Fibroblast of lung (primary cell): Measurements from ENCODE around the gene IL16. TPM values are rescaled to one million over a fixed set of nuclear protein-coding genes. Genes with fewer than 3 reads are reported as not detected.

Source experiments
- DNase-seq, 2 donors: peaks; one replicate each; pipeline versions ENCODE4 v3.0.0 to v3.0.0-alpha.2; 2010; ENCODE audit warnings: low read depth in 2 of 2
- H2AFZ ChIP-seq: 2 replicates; pipeline ENCODE4 v1.5.1; 2012; ENCODE audit warnings: low read length, control low read depth, inconsistent platforms
- H3K27ac ChIP-seq: 2 replicates; pipeline ENCODE4 v1.5.1; 2011; ENCODE audit warnings: low read length, control low read depth; ENCODE audit not compliant: insufficient read depth
- H3K27me3 ChIP-seq: 2 replicates; pipeline ENCODE4 v1.5.1; 2011; ENCODE audit warnings: mild to moderate bottlenecking, low read length; ENCODE audit not compliant: control insufficient read depth, insufficient read depth
- H3K36me3 ChIP-seq: 2 replicates; pipeline ENCODE4 v1.5.1; 2011; ENCODE audit warnings: low read length; ENCODE audit not compliant: control insufficient read depth, insufficient read depth
- H3K4me1 ChIP-seq: 2 replicates; pipeline ENCODE4 v1.5.1; 2011; ENCODE audit warnings: low read length; ENCODE audit not compliant: control insufficient read depth, insufficient read depth; ENCODE audit errors: extremely low read depth
- H3K4me2 ChIP-seq: 2 replicates; pipeline ENCODE4 v1.5.1; 2011; ENCODE audit warnings: low read length, control low read depth; ENCODE audit not compliant: insufficient read depth; ENCODE audit errors: extremely low read depth
- H3K4me3 ChIP-seq, 4 experiments: fragments of 200-600 bp in 1 of 4; sonication (generic) in 1 of 4; replicated peaks in 1 of 4; 2 replicates each; pipeline ENCODE4 v1.5.1; 2011 to 2016; ENCODE audit warnings: low read length in 4 of 4, low read depth in 3 of 4, mild to moderate bottlenecking in 3 of 4, control low read depth in 2 of 4, inconsistent platforms in 1 of 4, mixed read lengths in 1 of 4; ENCODE audit not compliant: insufficient read depth in 1 of 4; ENCODE audit errors: control extremely low read depth in 1 of 4
- H3K79me2 ChIP-seq: 2 replicates; pipeline ENCODE4 v1.5.1; 2012; ENCODE audit warnings: mild to moderate bottlenecking, low read length, inconsistent platforms; ENCODE audit not compliant: control insufficient read depth, insufficient read depth
- H3K9ac ChIP-seq: 2 replicates; pipeline ENCODE4 v1.5.1; 2011; ENCODE audit warnings: mild to moderate bottlenecking, low read length, control low read depth; ENCODE audit not compliant: insufficient read depth
- H3K9me3 ChIP-seq: 2 replicates; pipeline ENCODE4 v1.5.1; 2012; ENCODE audit warnings: low read depth, low read length; ENCODE audit not compliant: control insufficient read depth, insufficient read depth
- H4K20me1 ChIP-seq: 2 replicates; pipeline ENCODE4 v1.5.1; 2011; ENCODE audit warnings: low read length; ENCODE audit not compliant: control insufficient read depth, insufficient read depth; ENCODE audit errors: extremely low read depth
- EZH2 ChIP-seq: IDR thresholded peaks from 2 replicates; pipeline ENCODE4 v1.5.1; 2012; ENCODE audit warnings: low read length, control low read depth, mild to moderate bottlenecking; ENCODE audit errors: missing control alignments
- polyA plus RNA-seq, 2 donors: library from polyadenylated mRNA; depleted of rRNA in 1 of 2; stranded (reverse) in 1 of 2; unstranded in 1 of 2; fragments of >200 nt; gene quantifications; 2 replicates each; pipeline ENCODE4 v1.2.1, GENCODE V29; 2011 to 2012; ENCODE audit warnings: missing spikeins in 1 of 2
- total RNA-seq: library from RNA; depleted of rRNA; stranded (reverse); fragments of >200 nt; gene quantifications from 2 replicates; pipeline ENCODE4 v1.2.1, GENCODE V29; 2014
- TF ChIP-seq, protein P1 (sequence below), 2 donors: IDR thresholded peaks in 1 of 2; conservative IDR thresholded peaks in 1 of 2; 1 replicate in 1 of 2; 2 replicates in 1 of 2; pipeline ENCODE4 v1.5.1; 2011 to 2012; ENCODE audit warnings: low read length in 2 of 2, control low read depth in 1 of 2, inconsistent platforms in 1 of 2, low read depth in 1 of 2, mild to moderate bottlenecking in 1 of 2

IL16 gene
- total and polyA plus RNA-seq, 2 donors (not counting 1 experiment from before 2014, with no cell fraction given): 0.96 to 5.0 TPM

DNA sequence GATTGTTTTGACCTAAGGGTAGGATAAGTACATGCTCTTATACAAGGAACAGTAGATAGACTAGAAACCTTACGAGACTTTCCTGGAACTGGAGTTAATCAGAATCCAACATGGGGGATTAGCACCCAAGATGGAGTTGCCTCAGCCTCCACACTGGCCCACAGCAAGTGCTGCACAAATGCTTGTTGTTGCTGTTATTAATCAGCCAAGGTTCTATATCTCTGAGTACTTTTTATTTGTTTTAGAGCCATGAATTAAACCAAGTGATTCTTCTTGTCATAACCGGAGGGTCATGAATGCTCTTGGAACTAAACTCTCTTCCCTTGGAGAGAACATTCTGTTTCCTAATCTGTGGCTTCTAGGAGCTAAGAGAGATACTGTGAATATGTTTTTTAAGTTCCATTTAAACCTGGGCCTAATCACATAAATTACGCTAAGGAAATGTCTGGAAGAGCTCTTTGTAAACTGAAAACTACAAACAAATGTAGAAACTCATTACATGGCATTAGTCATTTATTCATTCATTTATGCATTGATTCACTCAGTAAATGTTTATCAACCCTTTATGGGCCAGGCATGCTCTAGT lies 5.7 kb upstream of the IL16 start:
- no peaks in the 10 kb centered on the region for H3K9me3 ChIP-seq
- H3K4me2 ChIP-seq: no peak overlapping the region
- H3K36me3 ChIP-seq: no peaks in the 10 kb centered on the region
- H3K27me3 ChIP-seq: no peaks in the 10 kb centered on the region
- no peak overlapping the region for H2AFZ ChIP-seq
- H3K79me2 ChIP-seq: no peaks in the 10 kb centered on the region
- H4K20me1 ChIP-seq: no peaks in the 10 kb centered on the region
- no peak overlapping the region for H3K4me3 ChIP-seq
- no peak for TF ChIP-seq EZH2
- TF ChIP-seq, protein P1, sequence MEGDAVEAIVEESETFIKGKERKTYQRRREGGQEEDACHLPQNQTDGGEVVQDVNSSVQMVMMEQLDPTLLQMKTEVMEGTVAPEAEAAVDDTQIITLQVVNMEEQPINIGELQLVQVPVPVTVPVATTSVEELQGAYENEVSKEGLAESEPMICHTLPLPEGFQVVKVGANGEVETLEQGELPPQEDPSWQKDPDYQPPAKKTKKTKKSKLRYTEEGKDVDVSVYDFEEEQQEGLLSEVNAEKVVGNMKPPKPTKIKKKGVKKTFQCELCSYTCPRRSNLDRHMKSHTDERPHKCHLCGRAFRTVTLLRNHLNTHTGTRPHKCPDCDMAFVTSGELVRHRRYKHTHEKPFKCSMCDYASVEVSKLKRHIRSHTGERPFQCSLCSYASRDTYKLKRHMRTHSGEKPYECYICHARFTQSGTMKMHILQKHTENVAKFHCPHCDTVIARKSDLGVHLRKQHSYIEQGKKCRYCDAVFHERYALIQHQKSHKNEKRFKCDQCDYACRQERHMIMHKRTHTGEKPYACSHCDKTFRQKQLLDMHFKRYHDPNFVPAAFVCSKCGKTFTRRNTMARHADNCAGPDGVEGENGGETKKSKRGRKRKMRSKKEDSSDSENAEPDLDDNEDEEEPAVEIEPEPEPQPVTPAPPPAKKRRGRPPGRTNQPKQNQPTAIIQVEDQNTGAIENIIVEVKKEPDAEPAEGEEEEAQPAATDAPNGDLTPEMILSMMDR (conservative IDR thresholded peaks at IDR 0.05 in 1 of 2, IDR thresholded peaks at IDR 0.05 in 1 of 2; ENCODE audit: low read depth in 1 of 2, low read length in 2 of 2): no peak
- H3K27ac ChIP-seq: peak overlapping the region; percentile 93
- no peak overlapping the region for H3K9ac ChIP-seq
- peaks cover 15% of the 10 kb centered on the region for H3K4me1 ChIP-seq
- peak in 1 of 2 donors; percentile 45 for DNase-seq

DNA sequence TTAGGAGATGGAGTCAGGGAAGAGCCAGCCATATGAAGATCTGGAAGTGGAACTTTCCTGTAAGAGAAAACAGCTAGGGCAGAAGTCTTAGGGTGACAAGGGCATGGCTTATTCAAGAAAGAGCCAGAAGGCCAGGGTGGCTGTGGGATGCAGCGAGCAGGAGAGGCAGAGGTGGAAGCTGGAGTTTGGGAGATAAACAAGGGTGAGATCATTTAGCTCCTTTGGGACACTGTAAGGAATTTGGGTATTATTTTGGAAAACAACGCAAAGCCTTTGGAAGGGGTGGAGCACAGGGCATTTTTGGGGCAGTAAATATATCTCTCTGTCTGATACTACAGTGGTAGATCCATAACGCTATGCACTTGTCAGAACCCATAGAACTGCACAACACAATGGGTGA lies 5.0 kb upstream of the IL16 start:
- Histone ChIP-seq H3K4me2 (no peak overlapping the region), H3K27ac (no peak overlapping the region), H2AFZ (no peak overlapping the region), H3K4me3 (no peak overlapping the region), H3K79me2 (no peaks in the 10 kb centered on the region), H4K20me1 (no peaks in the 10 kb centered on the region), H3K36me3 (no peaks in the 10 kb centered on the region), H3K27me3 (no peaks in the 10 kb centered on the region), H3K9ac (no peak overlapping the region), H3K9me3 (no peaks in the 10 kb centered on the region), H3K4me1 (peaks cover 15% of the 10 kb centered on the region)
- TF ChIP-seq EZH2: no peak
- DNase-seq: no peak

DNA sequence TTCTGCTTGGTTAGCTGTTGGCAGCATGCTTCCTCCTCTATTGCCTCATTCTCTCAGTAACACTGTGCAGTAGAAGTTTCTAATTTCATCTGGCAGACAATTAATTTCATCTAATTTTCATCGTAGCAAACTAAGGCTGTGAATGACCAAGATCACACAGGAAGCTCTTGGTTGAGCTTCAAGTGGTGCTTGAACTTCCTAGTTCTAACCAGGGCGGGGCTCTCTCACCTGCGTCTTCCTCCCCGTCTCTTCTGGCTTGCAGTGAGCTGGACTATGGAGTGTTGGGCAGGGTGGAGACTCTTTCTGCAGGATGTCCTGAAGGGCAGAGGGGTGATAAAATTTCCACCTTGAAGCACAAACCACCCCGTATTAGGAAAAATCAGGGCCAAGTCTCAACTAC lies 2.0 kb upstream of the IL16 start:
- DNase-seq: no peak
- H2AFZ ChIP-seq: no peak overlapping the region
- H3K9ac ChIP-seq: no peak overlapping the region
- H3K27ac ChIP-seq: no peak overlapping the region
- H3K4me2 ChIP-seq: no peak overlapping the region
- no peaks in the 10 kb centered on the region for H3K27me3 ChIP-seq
- H3K9me3 ChIP-seq: no peaks in the 10 kb centered on the region
- no peak for TF ChIP-seq EZH2
- TF ChIP-seq, protein P1 (conservative IDR thresholded peaks at IDR 0.05 in 1 of 2, IDR thresholded peaks at IDR 0.05 in 1 of 2; ENCODE audit: low read depth in 1 of 2, low read length in 2 of 2): no peak
- no peak overlapping the region for H3K4me3 ChIP-seq
- no peaks in the 10 kb centered on the region for H3K79me2 ChIP-seq
- no peaks in the 10 kb centered on the region for H3K36me3 ChIP-seq
- H4K20me1 ChIP-seq: no peaks in the 10 kb centered on the region
- peaks cover 11% of the 10 kb centered on the region for H3K4me1 ChIP-seq
